Loucy (cell line): ENCODE data around the gene MRPL42.

Experiments
- H2AFZ ChIP-seq: fragments of 200-600 bp; sonication (generic); 2 replicates; pipeline ENCODE4 v1.6.0; 2016; ENCODE audit warnings: antibody characterized with exemption, mild to moderate bottlenecking, low read length, moderate library complexity
- H3F3A ChIP-seq: fragments of 200-600 bp; 2 replicates; pipeline ENCODE4 v1.6.0; 2016; ENCODE audit warnings: antibody characterized with exemption, low read depth, mild to moderate bottlenecking
- H3K27me3 ChIP-seq: fragments of 200-600 bp; sonication (generic); 2 replicates; pipeline ENCODE4 v1.6.1; 2014; ENCODE audit warnings: low read length, mild to moderate bottlenecking; ENCODE audit not compliant: insufficient read depth, poor library complexity, severe bottlenecking
- H3K36me3 ChIP-seq: fragments of 200-600 bp; sonication (generic); 2 replicates; pipeline ENCODE4 v1.6.1; 2016; ENCODE audit warnings: low read length; ENCODE audit not compliant: insufficient read depth
- H3K4me1 ChIP-seq: fragments of 200-600 bp; sonication (generic); 2 replicates; pipeline ENCODE4 v1.5.1; 2014; ENCODE audit warnings: low read length, mild to moderate bottlenecking; ENCODE audit not compliant: insufficient read depth, poor library complexity, severe bottlenecking
- H3K4me2 ChIP-seq: fragments of 200-600 bp; sonication (generic); 2 replicates; pipeline ENCODE4 v1.6.0; 2014; ENCODE audit warnings: antibody characterized with exemption, low read length, low read depth, mild to moderate bottlenecking; ENCODE audit not compliant: poor library complexity, severe bottlenecking
- H3K4me3 ChIP-seq: fragments of 200-600 bp; sonication (generic); 2 replicates; pipeline ENCODE4 v1.5.1; 2014; ENCODE audit warnings: low read length, mild to moderate bottlenecking, mixed read lengths; ENCODE audit not compliant: poor library complexity, severe bottlenecking
- H3K79me2 ChIP-seq: fragments of 200-600 bp; sonication (generic); 2 replicates; pipeline ENCODE4 v1.6.1; 2014; ENCODE audit warnings: low read length; ENCODE audit not compliant: insufficient read depth
- H3K9ac ChIP-seq: fragments of 200-600 bp; sonication (generic); 2 replicates; pipeline ENCODE4 v1.6.0; 2014; ENCODE audit warnings: mild to moderate bottlenecking, low read depth, low read length, moderate library complexity; ENCODE audit not compliant: poor library complexity, severe bottlenecking
- H3K9me2 ChIP-seq: fragments of 200-600 bp; sonication (generic); replicated peaks from 2 replicates; pipeline ENCODE4 v1.6.1; 2016; ENCODE audit warnings: low read depth, low read length, mixed read lengths
- H3K9me3 ChIP-seq: fragments of 200-600 bp; sonication (generic); 2 replicates; pipeline ENCODE4 v1.6.1; 2014; ENCODE audit warnings: mild to moderate bottlenecking, antibody characterized with exemption, low read length, low read depth; ENCODE audit not compliant: insufficient read depth
- H4K20me1 ChIP-seq: fragments of 200-600 bp; sonication (generic); 2 replicates; pipeline ENCODE4 v1.6.0; 2014; ENCODE audit warnings: antibody characterized with exemption, low read length, mild to moderate bottlenecking; ENCODE audit not compliant: insufficient read depth, poor library complexity, severe bottlenecking
- CTCF ChIP-seq: fragments of 200-600 bp; sonication (generic); conservative IDR thresholded peaks from 2 replicates; pipeline ENCODE4 v1.5.1; 2014; ENCODE audit warnings: mild to moderate bottlenecking, antibody characterized with exemption, low read length
- EZH2phosphoT487 ChIP-seq: fragments of 200-600 bp; IDR thresholded peaks from 2 replicates; pipeline ENCODE4 v1.6.1; 2018; ENCODE audit warnings: antibody characterized with exemption, mild to moderate bottlenecking, moderate library complexity, borderline replicate concordance

Gene MRPL42

GRCh38 chr12:93500667-93501066, 33.4 kb downstream of the MRPL42 start:
- Histone ChIP-seq H3F3A (no peaks in the 10 kb centered on the region), H4K20me1 (peaks cover 6% of the 10 kb centered on the region), H3K27me3 (no peaks in the 10 kb centered on the region), H3K79me2 (no peaks in the 10 kb centered on the region), H3K36me3 (peaks cover 41% of the 10 kb centered on the region), H2AFZ (no peak overlapping the region), H3K9me2 (no peaks in the 10 kb centered on the region), H3K4me2 (no peak overlapping the region), H3K4me3 (no peak overlapping the region), H3K9me3 (no peaks in the 10 kb centered on the region), H3K9ac (no peak overlapping the region), H3K4me1 (no peaks in the 10 kb centered on the region)
- no peak for TF ChIP-seq EZH2phosphoT487
- TF ChIP-seq CTCF = no peak

- no peak overlapping the region for H3K9ac ChIP-seq
- H3K4me3 ChIP-seq = no peak overlapping the region
- no peak overlapping the region for H3K4me2 ChIP-seq
- no peaks in the 10 kb centered on the region for H3F3A ChIP-seq
- no peaks in the 10 kb centered on the region for H3K79me2 ChIP-seq
- H3K36me3 ChIP-seq = peaks cover 26% of the 10 kb centered on the region
- H3K9me2 ChIP-seq = no peaks in the 10 kb centered on the region
- no peak for TF ChIP-seq EZH2phosphoT487
- peak; percentile 97 for TF ChIP-seq CTCF
- no peaks in the 10 kb centered on the region for H3K27me3 ChIP-seq
- no peak overlapping the region for H2AFZ ChIP-seq
- H4K20me1 ChIP-seq = peaks cover 6% of the 10 kb centered on the region
- no peaks in the 10 kb centered on the region for H3K9me3 ChIP-seq
- no peaks in the 10 kb centered on the region for H3K4me1 ChIP-seq
Observed at GRCh38 chr12:93502802-93503623, 35.7 kb downstream of the MRPL42 start.

GRCh38 chr12:93507165-93507564, 39.9 kb downstream of the MRPL42 start:
- no peak overlapping the region for H3K9ac ChIP-seq
- no peaks in the 10 kb centered on the region for H3K27me3 ChIP-seq
- H3K4me1 ChIP-seq = no peaks in the 10 kb centered on the region
- no peak for TF ChIP-seq EZH2phosphoT487
- TF ChIP-seq CTCF = no peak
- no peak overlapping the region for H3K4me2 ChIP-seq
- H4K20me1 ChIP-seq = peaks cover 6% of the 10 kb centered on the region
- no peak overlapping the region for H3K4me3 ChIP-seq
- H3K9me2 ChIP-seq = no peaks in the 10 kb centered on the region
- no peak overlapping the region for H2AFZ ChIP-seq
- no peaks in the 10 kb centered on the region for H3K79me2 ChIP-seq
- peaks cover 8% of the 10 kb centered on the region for H3K36me3 ChIP-seq
- H3K9me3 ChIP-seq = no peaks in the 10 kb centered on the region
- no peaks in the 10 kb centered on the region for H3F3A ChIP-seq
